Neural cell (in vitro differentiated cells): ENCODE results near the gene PRSS38. TPM values are rescaled to one million over a fixed set of nuclear protein-coding genes. Genes with fewer than 3 reads are reported as not detected.

ENCODE experiments used
- H2AFZ ChIP-seq: fragments of 200-600, 300-800 bp; sonication (generic), shearing (Covaris generic); 2 replicates; pipeline ENCODE4 v1.6.0; 2014; ENCODE audit warnings: low read depth, mild to moderate bottlenecking, antibody characterized with exemption, low read length, moderate library complexity
- H3F3A ChIP-seq: fragments of 200-600 bp; shearing (Covaris generic); 2 replicates; pipeline ENCODE4 v1.6.1; 2016; ENCODE audit warnings: mild to moderate bottlenecking, moderate library complexity, mixed read lengths, antibody characterized with exemption, low read length; ENCODE audit not compliant: insufficient read depth, poor library complexity, severe bottlenecking
- H3K27ac ChIP-seq: fragments of 200-600, 300-800 bp; sonication (generic), shearing (Covaris generic); 2 replicates; pipeline ENCODE4 v1.5.1; 2014; ENCODE audit warnings: mild to moderate bottlenecking, low read length, moderate library complexity
- H3K27me3 ChIP-seq: fragments of 300-800, 200-600 bp; sonication (generic), shearing (Covaris generic); 2 replicates; pipeline ENCODE4 v1.6.0; 2014; ENCODE audit warnings: mild to moderate bottlenecking, low read depth, low read length, moderate library complexity; ENCODE audit not compliant: insufficient read depth
- H3K36me3 ChIP-seq: fragments of 300-800, 200-600 bp; sonication (generic), shearing (Covaris generic); 2 replicates; pipeline ENCODE4 v1.5.1; 2014; ENCODE audit warnings: mild to moderate bottlenecking, antibody characterized with exemption, low read length, moderate library complexity; ENCODE audit not compliant: insufficient read depth
- H3K4me2 ChIP-seq: fragments of 300-800, 200-600 bp; sonication (generic), shearing (Covaris generic); 2 replicates; pipeline ENCODE4 v1.6.0; 2014; ENCODE audit warnings: mild to moderate bottlenecking, low read length
- H3K4me3 ChIP-seq: fragments of 300-800, 200-600 bp; sonication (generic), shearing (Covaris generic); 2 replicates; pipeline ENCODE4 v1.5.1; 2014; ENCODE audit warnings: mild to moderate bottlenecking, low read length, moderate library complexity
- H3K79me2 ChIP-seq: fragments of 200-600 bp; shearing (Covaris generic); replicated peaks from 2 replicates; pipeline ENCODE4 v1.6.0; 2014; ENCODE audit warnings: mild to moderate bottlenecking, low read length, moderate library complexity; ENCODE audit not compliant: insufficient read depth
- H3K9ac ChIP-seq: fragments of 300-800, 200-600 bp; sonication (generic), shearing (Covaris generic); 2 replicates; pipeline ENCODE4 v1.6.1; 2016; ENCODE audit warnings: mild to moderate bottlenecking, low read length, mixed read lengths
- H3K9me2 ChIP-seq: fragments of 200-600 bp; shearing (Covaris generic); 2 replicates; pipeline ENCODE4 v1.6.1; 2016; ENCODE audit warnings: mild to moderate bottlenecking, low read length, mixed read lengths; ENCODE audit not compliant: insufficient read depth
- H3K9me3 ChIP-seq: fragments of 200-600, 300-800 bp; sonication (generic), shearing (Covaris generic); 2 replicates; pipeline ENCODE4 v1.6.1; 2016; ENCODE audit warnings: mild to moderate bottlenecking, mixed run types, low read length, moderate library complexity, mixed read lengths
- H4K20me1 ChIP-seq: fragments of 200-600 bp; shearing (Covaris generic); 2 replicates; pipeline ENCODE4 v1.6.1; 2016; ENCODE audit warnings: mild to moderate bottlenecking, mixed run types; ENCODE audit not compliant: insufficient read depth
- CTCF ChIP-seq: fragments of 450-650 bp; IDR thresholded peaks from 2 replicates; pipeline ENCODE4 v1.5.1; 2014; ENCODE audit warnings: antibody characterized with exemption, mild to moderate bottlenecking, moderate library complexity; ENCODE audit not compliant: poor library complexity, severe bottlenecking
- EP300 ChIP-seq: fragments of 450-650 bp; conservative IDR thresholded peaks from 2 replicates; pipeline ENCODE4 v1.6.1; 2014; ENCODE audit warnings: antibody characterized with exemption, mild to moderate bottlenecking, moderate library complexity; ENCODE audit not compliant: poor library complexity, severe bottlenecking
- EZH2 ChIP-seq: fragments of 200-600, 300-800 bp; shearing (Covaris generic), sonication (generic); IDR thresholded peaks from 2 replicates; pipeline ENCODE4 v1.6.1; 2014; ENCODE audit warnings: antibody characterized with exemption, low read length, borderline replicate concordance, mild to moderate bottlenecking; ENCODE audit not compliant: insufficient read depth, poor library complexity, severe bottlenecking
- MXI1 ChIP-seq: fragments of 450-650 bp; conservative IDR thresholded peaks from 2 replicates; pipeline ENCODE4 v1.6.1; 2014; ENCODE audit warnings: antibody characterized with exemption, mild to moderate bottlenecking; ENCODE audit not compliant: poor library complexity, severe bottlenecking
- POLR2AphosphoS5 ChIP-seq: IDR thresholded peaks from 2 replicates; pipeline ENCODE4 v1.6.1; 2012
- RAD21 ChIP-seq: fragments of 450-650 bp; conservative IDR thresholded peaks from 2 replicates; pipeline ENCODE4 v1.6.1; 2014; ENCODE audit warnings: antibody characterized with exemption, mild to moderate bottlenecking, moderate library complexity
- REST ChIP-seq: IDR thresholded peaks from 2 replicates; pipeline ENCODE4 v1.6.1; 2012; ENCODE audit warnings: borderline replicate concordance
- SMC3 ChIP-seq: fragments of 450-650 bp; conservative IDR thresholded peaks from 2 replicates; pipeline ENCODE4 v1.6.1; 2014; ENCODE audit warnings: antibody characterized with exemption, mild to moderate bottlenecking, moderate library complexity; ENCODE audit not compliant: poor library complexity
- TAF1 ChIP-seq: IDR thresholded peaks from 2 replicates; pipeline ENCODE4 v1.6.1; 2012; ENCODE audit warnings: low read depth
- polyA plus RNA-seq: library from polyadenylated mRNA; depleted of rRNA; stranded (reverse); fragments of >200 nt; gene quantifications from 2 replicates; pipeline ENCODE4 v1.2.3, GENCODE V29; 2014

The PRSS38 gene
- polyA plus RNA-seq, 1 donor from 2014 or later = not detected

DNA sequence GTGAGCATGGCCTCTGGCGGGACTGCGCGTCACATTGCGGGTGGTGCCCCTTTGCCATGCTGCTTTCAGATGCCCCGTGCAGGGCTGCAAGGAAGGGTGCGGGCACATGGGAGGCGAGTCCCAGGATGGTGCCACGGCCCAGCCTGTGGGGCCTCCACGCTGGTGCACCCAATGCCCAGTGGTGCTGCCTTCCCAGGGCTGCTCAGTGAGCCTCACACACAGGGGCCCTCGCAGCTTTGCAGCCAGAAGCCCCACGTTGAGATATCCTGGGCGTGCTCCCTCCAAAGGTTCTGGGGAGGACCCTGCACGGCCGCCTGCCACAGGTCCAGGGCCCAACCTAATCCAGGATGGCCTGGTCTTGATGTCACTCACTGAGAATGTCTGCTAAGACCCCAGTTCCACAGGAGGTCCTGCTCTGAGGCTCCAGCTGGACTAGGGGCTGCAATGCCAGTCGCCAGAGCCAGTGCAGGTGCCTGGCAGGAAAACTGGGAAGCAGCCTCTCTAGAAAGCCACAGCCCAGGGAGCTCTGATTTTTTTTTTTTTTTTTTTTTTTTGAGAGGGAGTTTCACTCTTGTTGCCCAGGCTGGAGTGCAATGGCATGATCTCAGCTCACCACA is 34.1 kb upstream of the PRSS38 start:
- Histone ChIP-seq H3K79me2 (no peaks in the 10 kb centered on the region), H3K27me3 (no peaks in the 10 kb centered on the region), H3K4me2 (no peak overlapping the region), H3K9me2 (no peaks in the 10 kb centered on the region), H2AFZ (no peak overlapping the region), H3F3A (no peaks in the 10 kb centered on the region), H3K27ac (no peak overlapping the region), H3K36me3 (no peaks in the 10 kb centered on the region), H4K20me1 (no peaks in the 10 kb centered on the region), H3K9me3 (no peaks in the 10 kb centered on the region), H3K4me3 (no peak overlapping the region), H3K9ac (no peak overlapping the region)
- TF ChIP-seq TAF1 = no peak
- no peak for TF ChIP-seq REST
- no peak for TF ChIP-seq POLR2AphosphoS5
- TF ChIP-seq EP300 = no peak
- TF ChIP-seq SMC3 = no peak
- no peak for TF ChIP-seq MXI1
- no peak for TF ChIP-seq EZH2
- TF ChIP-seq RAD21 = no peak
- TF ChIP-seq CTCF = no peak

DNA sequence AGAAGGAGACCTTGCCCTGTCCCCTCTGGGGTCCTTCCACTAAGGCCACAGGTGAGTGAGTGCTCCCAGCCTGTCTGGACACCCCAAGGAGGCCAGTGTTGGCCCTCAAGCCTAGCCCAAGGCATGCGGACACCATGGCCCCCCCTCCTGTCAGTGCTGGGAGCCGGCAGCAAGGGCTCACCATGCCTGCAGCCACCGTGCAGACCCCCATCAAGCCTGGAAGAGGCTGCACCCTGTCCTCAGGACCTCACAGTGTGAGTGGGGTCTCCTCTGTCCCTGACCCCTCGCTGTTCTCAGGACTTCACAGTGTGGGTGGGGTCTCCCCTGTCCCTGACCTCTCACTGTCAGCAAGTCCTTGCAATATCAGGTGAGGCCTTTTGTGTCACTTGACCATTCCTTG is 33.2 kb upstream of the PRSS38 start:
- Histone ChIP-seq H2AFZ (no peak overlapping the region), H3K4me3 (no peak overlapping the region), H3K9me2 (no peaks in the 10 kb centered on the region), H3K27me3 (peaks cover under 1% of the 10 kb centered on the region), H3K79me2 (no peaks in the 10 kb centered on the region), H3K9ac (no peak overlapping the region), H3K27ac (no peak overlapping the region), H3K36me3 (no peaks in the 10 kb centered on the region), H3F3A (no peaks in the 10 kb centered on the region), H4K20me1 (no peaks in the 10 kb centered on the region), H3K4me2 (no peak overlapping the region), H3K9me3 (no peaks in the 10 kb centered on the region)
- TF ChIP-seq MXI1 = no peak
- TF ChIP-seq CTCF = no peak
- no peak for TF ChIP-seq EP300
- TF ChIP-seq POLR2AphosphoS5 = no peak
